ENCODE results near the gene KRT7. TPM values are rescaled to one million over a fixed set of nuclear protein-coding genes. Genes with fewer than 3 reads are reported as not detected.
A peak's percentile ranks its signal among the peaks of the same experiment; 100 is the strongest.

Gene KRT7
- total RNA-seq, 1 experiment from 2014 or later, result 10.0 TPM

DNA sequence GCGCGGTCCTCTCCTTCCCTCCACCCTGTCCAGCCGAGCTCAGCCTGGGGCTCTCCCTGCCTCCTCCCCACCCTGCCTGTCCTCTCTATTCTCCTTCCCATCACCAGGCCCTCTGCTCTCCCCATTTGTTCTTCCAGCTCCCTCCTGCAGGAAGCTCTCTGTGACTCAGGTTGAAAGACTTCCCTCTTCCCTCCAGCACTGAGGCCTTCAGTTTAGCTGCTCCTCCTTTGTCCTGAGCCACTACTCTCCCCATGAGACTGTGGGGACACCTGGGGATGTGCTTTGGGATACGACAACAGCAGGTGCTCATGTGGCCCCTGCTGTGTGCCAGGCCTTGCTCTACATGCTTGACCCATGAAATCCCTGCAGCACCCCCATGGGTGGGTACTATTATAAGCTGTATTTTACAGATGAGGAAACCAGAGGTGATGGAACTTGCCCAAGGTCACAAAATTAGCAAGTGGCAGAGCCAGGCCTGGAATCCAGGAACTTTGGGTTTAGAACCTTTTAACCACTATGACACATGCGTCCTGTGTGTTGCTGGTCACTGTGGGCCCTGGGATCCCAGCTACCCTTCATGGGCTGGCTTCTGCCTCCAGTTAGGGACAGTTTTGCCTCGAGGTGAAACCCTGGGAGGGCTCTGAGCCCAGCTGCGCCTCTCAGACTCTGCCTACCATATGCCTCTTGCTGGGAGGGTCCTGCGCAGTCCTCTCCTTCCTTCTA is 46.8 kb upstream of the KRT7 start:
- peak; percentile 65 for DNase-seq
- Histone ChIP-seq H2BK12ac (ENCODE audit: insufficient read length, low read depth, low read length) (no peak overlapping the region), H3K27ac (ENCODE audit: insufficient read length, low read depth, low read length) (no peak overlapping the region), H3T11ph (ENCODE audit: low read length) (no peak overlapping the region), H3K4ac (ENCODE audit: low read depth, low read length) (no peak overlapping the region), H3K79me1 (ENCODE audit: insufficient read depth, low read depth, low read length, poor library complexity, severe bottlenecking) (no peaks in the 10 kb centered on the region), H2BK120ac (ENCODE audit: low read depth, low read length, poor library complexity, severe bottlenecking) (no peak overlapping the region), H2BK20ac (ENCODE audit: low read depth, low read length, poor library complexity, severe bottlenecking) (no peak overlapping the region), H3K79me2 (ENCODE audit: insufficient read depth, low read length) (no peaks in the 10 kb centered on the region), H2BK5ac (ENCODE audit: insufficient read length, low read length) (no peak overlapping the region), H2AFZ (ENCODE audit: low read length) (no peak overlapping the region), H3K27me3 (ENCODE audit: insufficient read depth, low read length) (no peaks in the 10 kb centered on the region), H3K23me2 (ENCODE audit: insufficient read length, low read depth, low read length, poor library complexity, severe bottlenecking) (no peaks in the 10 kb centered on the region), H3K56ac (ENCODE audit: insufficient read length, low read depth, low read length) (no peak overlapping the region), H4K5ac (ENCODE audit: insufficient read length, low read depth, low read length) (no peak overlapping the region), H4K8ac (replicated peaks; ENCODE audit: insufficient read length, low read depth, low read length) (no peak overlapping the region), H3K14ac (ENCODE audit: insufficient read depth, low read length) (no peak overlapping the region; the same call in 1 of the 2 replicates), H3K9me3 (ENCODE audit: control insufficient read depth, low read depth, low read length) (no peaks in the 10 kb centered on the region), H2AK5ac (ENCODE audit: insufficient read length, low read length) (no peak overlapping the region), H3K18ac (ENCODE audit: insufficient read length, low read depth, low read length) (no peak overlapping the region), H3K9ac (ENCODE audit: extremely low read depth, insufficient read length, low read length) (no peak overlapping the region), H4K20me1 (ENCODE audit: control insufficient read depth, insufficient read depth, insufficient read length) (no peaks in the 10 kb centered on the region), H3K23ac (ENCODE audit: insufficient read length, low read depth, low read length) (no peak overlapping the region), H3K4me2 (ENCODE audit: insufficient read depth, insufficient read length, low read length) (no peak overlapping the region), H3K4me1 (ENCODE audit: insufficient read depth, low read length) (peaks cover 2% of the 10 kb centered on the region; the same call in 1 of the 2 replicates), H4K91ac (ENCODE audit: insufficient read length, low read depth, low read length) (no peak overlapping the region), H2BK15ac (ENCODE audit: low read depth, low read length) (no peak overlapping the region)
- Mint-ChIP-seq H3K4me1 (peaks cover 34 to 59% of the 10 kb centered on the region in 2 experiments), H3K27me3 (ENCODE audit: low read depth) (peaks cover 9% of the 10 kb centered on the region), H3K9me3 (no peaks in the 10 kb centered on the region; a peak in 1 of 5 replicates), H3K36me3 (ENCODE audit: insufficient read depth in 1 of 3, low read depth in 3 of 3) (no peaks in the 10 kb centered on the region), H3K27ac (peak overlapping the region in 2 of 3 experiments; percentile 10 to 87; a peak in 4 of 7 replicates), H3K4me3 (no peak overlapping the region)
- TF ChIP-seq, protein P1, sequence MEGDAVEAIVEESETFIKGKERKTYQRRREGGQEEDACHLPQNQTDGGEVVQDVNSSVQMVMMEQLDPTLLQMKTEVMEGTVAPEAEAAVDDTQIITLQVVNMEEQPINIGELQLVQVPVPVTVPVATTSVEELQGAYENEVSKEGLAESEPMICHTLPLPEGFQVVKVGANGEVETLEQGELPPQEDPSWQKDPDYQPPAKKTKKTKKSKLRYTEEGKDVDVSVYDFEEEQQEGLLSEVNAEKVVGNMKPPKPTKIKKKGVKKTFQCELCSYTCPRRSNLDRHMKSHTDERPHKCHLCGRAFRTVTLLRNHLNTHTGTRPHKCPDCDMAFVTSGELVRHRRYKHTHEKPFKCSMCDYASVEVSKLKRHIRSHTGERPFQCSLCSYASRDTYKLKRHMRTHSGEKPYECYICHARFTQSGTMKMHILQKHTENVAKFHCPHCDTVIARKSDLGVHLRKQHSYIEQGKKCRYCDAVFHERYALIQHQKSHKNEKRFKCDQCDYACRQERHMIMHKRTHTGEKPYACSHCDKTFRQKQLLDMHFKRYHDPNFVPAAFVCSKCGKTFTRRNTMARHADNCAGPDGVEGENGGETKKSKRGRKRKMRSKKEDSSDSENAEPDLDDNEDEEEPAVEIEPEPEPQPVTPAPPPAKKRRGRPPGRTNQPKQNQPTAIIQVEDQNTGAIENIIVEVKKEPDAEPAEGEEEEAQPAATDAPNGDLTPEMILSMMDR (conservative IDR thresholded peaks at IDR 0.05), result no peak
- WGBS (ENCODE audit: extremely low coverage, insufficient read length, low lambda C conversion rate), result no CpG with 5 or more reads among the region's 8 CpGs
